ENCODE data around the gene FRMD5. TPM values are rescaled to one million over a fixed set of nuclear protein-coding genes. Genes with fewer than 3 reads are reported as not detected.

Gene FRMD5
- polyA plus RNA-seq, 1 donor from 2014 or later: 25.8 TPM

GRCh38 chr15:44215594-44215993, 20.5 kb upstream of the FRMD5 start:
- Histone ChIP-seq H3K9ac (ENCODE audit: low read length) (no peak overlapping the region), H3K4me2 (ENCODE audit: low read length) (no peak overlapping the region), H3K9me3 (ENCODE audit: low read length) (no peaks in the 10 kb centered on the region), H4K20me1 (ENCODE audit: insufficient read depth) (no peaks in the 10 kb centered on the region), H2AFZ (ENCODE audit: low read depth, low read length) (no peak overlapping the region), H3K36me3 (ENCODE audit: insufficient read depth, low read length) (no peaks in the 10 kb centered on the region), H3K9me2 (ENCODE audit: insufficient read depth, low read length) (no peaks in the 10 kb centered on the region), H3K27me3 (ENCODE audit: insufficient read depth, low read depth, low read length) (no peaks in the 10 kb centered on the region), H3K27ac (ENCODE audit: low read length) (no peak overlapping the region), H3K79me2 (replicated peaks; ENCODE audit: insufficient read depth, low read length) (no peaks in the 10 kb centered on the region), H3K4me3 (ENCODE audit: low read length) (no peak overlapping the region), H3F3A (ENCODE audit: insufficient read depth, low read length, poor library complexity, severe bottlenecking) (no peaks in the 10 kb centered on the region)
- TF ChIP-seq SMC3 (conservative IDR thresholded peaks at IDR 0.05; ENCODE audit: poor library complexity): no peak
- no peak for TF ChIP-seq EP300 (conservative IDR thresholded peaks at IDR 0.05; ENCODE audit: poor library complexity, severe bottlenecking)
- no peak for TF ChIP-seq CTCF (IDR thresholded peaks at IDR 0.05; ENCODE audit: poor library complexity, severe bottlenecking)

GRCh38 chr15:44208956-44209355, 13.9 kb upstream of the FRMD5 start:
- Histone ChIP-seq H4K20me1 (ENCODE audit: insufficient read depth) (no peaks in the 10 kb centered on the region), H3K9ac (ENCODE audit: low read length) (no peak overlapping the region), H3K4me2 (ENCODE audit: low read length) (no peak overlapping the region), H3K9me3 (ENCODE audit: low read length) (no peaks in the 10 kb centered on the region), H3K27me3 (ENCODE audit: insufficient read depth, low read depth, low read length) (no peaks in the 10 kb centered on the region), H2AFZ (ENCODE audit: low read depth, low read length) (no peak overlapping the region), H3K27ac (ENCODE audit: low read length) (no peak overlapping the region), H3K4me3 (ENCODE audit: low read length) (no peak overlapping the region), H3F3A (ENCODE audit: insufficient read depth, low read length, poor library complexity, severe bottlenecking) (no peaks in the 10 kb centered on the region), H3K9me2 (ENCODE audit: insufficient read depth, low read length) (no peaks in the 10 kb centered on the region), H3K79me2 (replicated peaks; ENCODE audit: insufficient read depth, low read length) (no peaks in the 10 kb centered on the region), H3K36me3 (ENCODE audit: insufficient read depth, low read length) (no peaks in the 10 kb centered on the region)
- TF ChIP-seq MXI1 (conservative IDR thresholded peaks at IDR 0.05; ENCODE audit: poor library complexity, severe bottlenecking) (no peak), EP300 (conservative IDR thresholded peaks at IDR 0.05; ENCODE audit: poor library complexity, severe bottlenecking) (no peak), CTCF (IDR thresholded peaks at IDR 0.05; ENCODE audit: poor library complexity, severe bottlenecking) (no peak), RAD21 (conservative IDR thresholded peaks at IDR 0.05) (no peak), EZH2 (IDR thresholded peaks at IDR 0.05; ENCODE audit: borderline replicate concordance, insufficient read depth, low read length, poor library complexity, severe bottlenecking) (no peak), REST (IDR thresholded peaks at IDR 0.05; ENCODE audit: borderline replicate concordance) (no peak), POLR2AphosphoS5 (IDR thresholded peaks at IDR 0.05) (no peak), TAF1 (IDR thresholded peaks at IDR 0.05; ENCODE audit: low read depth) (no peak), SMC3 (conservative IDR thresholded peaks at IDR 0.05; ENCODE audit: poor library complexity) (no peak)

Measured in neural cell (in vitro differentiated cells).